T-helper 1 cell treated with Interleukin-12 subunit alpha and Interleukin-12 subunit beta and Interleukin-4 antibody, amounts not matched to agents 30 ng/mL and 1 ng/mL, for 36 hours (primary cell): ENCODE results near the gene NAA15. TPM values are rescaled to one million over a fixed set of nuclear protein-coding genes. Genes with fewer than 3 reads are reported as not detected.
"Not testable (repeated sequence)": the region's sequence is repeated elsewhere in the genome, so short reads cannot be mapped to it uniquely, and the experiment has no call there.

Experiments
- intact Hi-C: fragments of 100-400 bp; cut with micrococcal nuclease; formaldehyde crosslinking; loops from one replicate; pipeline ENCODE4 v1.15.1; 2024
- total RNA-seq: library from RNA; stranded (reverse); gene quantifications from 2 replicates; pipeline ENCODE4 v1.2.3, GENCODE V29; 2022

Gene NAA15
- total RNA-seq, 1 donor from 2014 or later: 71.5 TPM

DNA sequence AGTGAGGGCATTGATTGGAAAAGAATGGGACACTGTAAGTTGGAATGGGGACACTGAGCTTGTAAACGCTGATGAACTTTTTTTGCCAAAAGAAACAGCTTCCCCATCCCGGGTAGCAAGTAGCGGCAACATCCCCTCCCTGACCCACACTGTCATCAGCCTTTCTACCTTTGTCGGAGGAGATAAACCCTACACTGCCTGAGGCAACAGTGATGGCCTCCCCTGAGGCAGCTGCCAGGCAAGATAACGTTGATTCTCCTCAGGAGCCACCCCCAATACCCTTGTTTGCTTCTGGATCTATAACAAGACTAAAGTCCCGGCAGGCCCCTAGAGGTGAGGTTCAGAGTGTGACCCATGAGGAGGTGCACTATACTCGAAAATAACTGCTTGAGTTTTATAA is 142.4 kb downstream of the NAA15 start:
- intact Hi-C loops: no loop called here

DNA sequence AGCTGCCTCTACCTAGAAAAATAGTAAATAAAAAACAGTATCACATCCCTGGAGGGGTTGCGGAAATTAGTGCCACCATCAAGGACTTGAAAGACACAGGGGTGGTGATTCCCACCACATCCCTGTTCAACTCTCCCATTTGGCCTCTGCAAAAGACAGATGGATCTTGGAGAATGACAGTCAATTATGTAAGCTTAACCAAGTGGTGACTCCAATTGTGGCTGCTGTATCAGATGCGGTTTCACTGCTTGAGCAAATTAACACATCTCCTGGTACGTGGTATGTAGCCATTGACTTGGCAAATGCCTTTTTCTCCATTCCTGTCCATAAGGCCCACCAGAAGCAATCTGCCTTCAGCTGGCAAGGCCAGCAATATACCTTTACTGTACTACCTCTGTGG is 143.6 kb downstream of the NAA15 start:
- intact Hi-C loops: not testable (repeated sequence)

DNA sequence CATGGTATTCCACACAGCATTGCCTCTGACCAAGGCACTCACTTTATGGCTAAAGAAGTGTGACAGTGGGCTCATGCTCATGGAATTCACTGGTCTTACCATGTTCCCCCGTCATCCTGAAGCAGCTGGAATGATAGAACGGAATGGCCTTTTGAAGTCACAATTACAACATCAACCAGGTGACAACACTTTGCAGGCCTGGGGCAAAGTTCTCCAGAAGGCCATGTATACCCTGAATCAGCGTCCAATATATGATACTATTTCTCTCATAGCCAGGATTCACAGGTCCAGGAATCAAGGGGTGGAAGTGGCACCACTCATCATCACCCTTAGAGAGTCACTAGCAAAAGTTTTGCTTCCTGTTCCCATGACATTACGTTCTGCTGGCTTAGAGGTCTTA is 145.8 kb downstream of the NAA15 start:
- intact Hi-C loops: not testable (repeated sequence)

DNA sequence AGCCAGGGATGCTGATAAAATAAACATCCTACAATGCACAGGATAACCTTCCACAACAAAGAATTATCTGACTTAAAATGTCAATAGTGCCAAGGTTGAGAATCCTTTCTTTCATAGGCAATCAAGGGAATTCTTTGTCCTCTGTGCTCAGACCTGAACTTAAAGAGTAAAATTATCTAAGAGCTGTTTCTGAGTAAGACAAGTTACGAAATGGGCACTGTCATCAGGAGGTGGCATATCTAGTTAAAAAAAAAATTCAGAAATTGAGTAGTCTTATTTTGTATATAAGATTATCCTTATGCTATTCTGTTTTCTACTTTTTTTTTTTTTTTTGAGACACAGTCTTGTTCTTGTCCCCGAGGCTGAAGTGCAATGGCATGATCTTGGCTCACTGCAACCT is 149.3 kb downstream of the NAA15 start:
- intact Hi-C loops: loop anchor here (5.0 to 10.0 kb wide), 3 partner anchors 223 to 1772 kb away; partner anchors contain the start of gene ZNF330

DNA sequence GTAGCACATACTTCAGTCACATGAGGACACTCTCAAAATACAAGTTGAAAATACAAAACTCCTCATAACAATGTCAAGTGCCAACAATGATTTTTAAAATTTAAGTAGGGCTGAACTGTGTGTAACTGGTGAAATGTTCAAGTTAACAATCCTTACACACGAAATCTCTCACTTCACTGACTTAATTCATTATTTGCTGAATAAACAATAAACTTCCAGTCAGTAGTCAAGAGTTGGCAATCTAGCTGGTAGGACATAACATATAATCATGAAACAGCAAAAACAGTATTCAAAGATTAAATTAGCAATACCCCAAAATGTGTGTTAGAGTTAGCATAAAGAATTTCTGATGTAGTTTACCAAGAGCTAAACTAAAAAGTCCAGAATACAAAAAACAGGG is 150.7 kb downstream of the NAA15 start:
- intact Hi-C loops: loop anchor here (2.0 to 10.0 kb wide), 4 partner anchors 205 to 1770 kb away; partner anchors contain the start of gene ZNF330

DNA sequence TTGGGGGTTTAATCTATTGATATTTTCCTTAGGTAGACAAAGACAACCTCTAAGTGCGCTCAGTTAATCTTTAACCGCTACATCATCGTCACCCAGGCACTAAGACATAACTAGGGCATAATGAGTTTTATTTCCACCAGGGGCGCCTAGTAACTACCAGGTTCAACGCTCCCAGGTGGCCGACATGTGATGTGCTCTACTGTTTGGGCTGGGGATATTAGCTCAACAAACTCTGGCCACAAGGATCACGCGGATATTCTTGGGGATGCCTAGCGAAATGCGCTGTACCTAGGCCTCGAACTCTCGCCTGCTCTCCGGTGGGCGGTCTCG is 151.7 kb downstream of the NAA15 start:
- intact Hi-C loops: loop anchor here (1.0 to 10.0 kb wide), 17 partner anchors 37 to 1769 kb away; partner anchors contain the start of genes ELF2, NAA15, NOCT and SCOC

DNA sequence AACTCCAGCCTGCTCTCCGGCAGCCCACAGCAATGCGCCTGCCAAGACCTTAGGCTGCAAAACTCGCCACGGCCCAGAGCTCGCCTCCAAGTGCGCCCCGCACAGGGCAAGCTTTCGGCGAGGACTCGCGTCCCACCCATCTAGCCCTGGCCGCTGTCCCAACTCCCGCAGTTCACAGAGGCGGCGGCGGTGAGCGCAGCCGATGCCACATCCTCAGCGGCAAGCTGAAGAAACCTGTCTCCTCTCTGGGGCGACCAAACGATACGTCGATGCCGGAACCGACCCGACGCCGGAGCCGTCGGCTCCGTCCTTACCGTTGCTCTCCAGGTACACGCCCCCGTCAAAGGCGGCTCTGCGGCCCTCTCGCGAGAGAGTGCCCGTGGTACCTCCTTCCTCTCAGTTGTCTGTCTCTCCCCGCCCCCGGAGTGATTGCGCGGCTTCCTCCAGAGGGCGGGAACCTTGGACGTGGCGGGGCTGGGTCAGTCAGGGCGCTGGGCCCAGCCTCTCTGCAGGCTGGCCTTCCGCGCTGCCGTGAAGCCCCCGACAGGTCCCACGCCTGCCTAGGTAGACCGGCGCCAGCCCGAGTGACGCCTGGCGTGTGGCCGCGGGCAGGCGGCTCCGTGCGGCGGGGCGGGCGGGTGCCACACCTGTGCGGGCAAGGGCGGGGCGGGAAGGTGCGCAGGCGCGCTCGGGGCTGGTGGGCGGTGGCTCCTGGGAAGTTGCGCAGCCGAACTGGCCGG is 152.2 kb downstream of the NAA15 start:
- intact Hi-C loops: loop anchor here (1.0 to 10.0 kb wide), 19 partner anchors 37 to 1769 kb away; partner anchors contain the start of genes ELF2, MAML3, NAA15 and NOCT

DNA sequence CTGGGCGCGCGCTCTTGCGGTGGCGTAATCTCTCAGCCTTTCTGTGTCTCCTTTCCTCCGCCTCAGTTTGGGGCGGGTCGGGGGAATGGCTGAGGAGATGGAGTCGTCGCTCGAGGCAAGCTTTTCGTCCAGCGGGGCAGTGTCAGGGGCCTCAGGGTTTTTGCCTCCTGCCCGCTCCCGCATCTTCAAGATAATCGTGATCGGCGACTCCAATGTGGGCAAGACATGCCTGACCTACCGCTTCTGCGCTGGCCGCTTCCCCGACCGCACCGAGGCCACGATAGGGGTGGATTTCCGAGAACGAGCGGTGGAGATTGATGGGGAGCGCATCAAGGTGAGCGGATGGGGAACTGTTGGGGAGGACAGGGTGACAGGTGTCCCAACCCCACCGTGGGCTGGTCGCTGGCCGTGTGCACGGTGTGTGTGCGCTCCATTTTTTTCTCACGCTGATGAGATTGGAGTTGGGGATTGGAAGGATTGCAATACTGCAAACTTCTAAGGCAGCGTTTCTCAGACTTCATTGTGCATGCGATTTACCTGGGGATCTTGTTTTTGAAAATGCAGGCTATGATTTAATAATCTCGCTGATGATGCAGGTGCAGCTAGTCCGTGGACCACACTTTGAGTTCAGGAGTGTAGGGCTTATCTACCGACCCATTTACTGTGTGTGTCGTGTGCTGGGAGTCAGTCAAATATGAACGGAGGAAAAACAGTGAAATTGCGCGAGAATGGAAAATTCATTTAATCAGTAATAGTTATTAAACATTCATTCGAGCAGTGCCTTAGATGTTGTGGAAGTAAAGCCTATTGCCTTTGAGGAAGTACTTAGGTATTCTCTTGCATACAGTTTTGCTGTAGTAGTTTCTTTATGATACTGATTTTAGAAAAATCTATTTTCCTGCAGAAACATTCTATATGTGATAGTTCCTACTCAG is 153.1 kb downstream of the NAA15 start, which contains the start of gene RAB33B:
Gene RAB33B, plus strand, starts transcription at position 11 of the 935 bp plus-strand sequence. Its CDS starts 75 bp downstream, at position 86.
- intact Hi-C loops: loop anchor here (1.0 to 10.0 kb wide), 5 partner anchors 227 to 1768 kb away; partner anchors contain the start of genes MAML3 and ZNF330

DNA sequence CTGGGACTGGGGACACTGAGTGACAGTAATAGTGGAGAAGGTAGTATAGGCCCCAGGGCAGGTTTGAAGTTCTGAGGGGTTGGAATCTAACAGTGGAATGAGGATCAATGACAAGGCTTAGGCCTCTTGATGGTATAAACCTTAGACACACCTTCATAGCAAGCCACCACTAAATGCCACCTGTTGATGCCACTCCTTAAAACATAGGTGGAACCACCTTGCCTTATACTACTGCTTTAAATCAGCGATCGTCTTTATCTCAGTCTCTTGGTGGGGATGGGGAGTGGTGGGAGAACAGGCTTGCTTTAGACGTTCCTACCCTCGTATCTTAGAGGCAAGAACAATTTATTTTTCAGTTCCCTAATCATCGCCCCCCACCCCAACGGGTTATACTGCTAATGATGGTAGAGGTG is 153.8 kb downstream of the NAA15 start:
- intact Hi-C loops: loop anchor here (10.0 kb wide), 1 partner anchor 640 kb away; no protein-coding TSS in a partner anchor

DNA sequence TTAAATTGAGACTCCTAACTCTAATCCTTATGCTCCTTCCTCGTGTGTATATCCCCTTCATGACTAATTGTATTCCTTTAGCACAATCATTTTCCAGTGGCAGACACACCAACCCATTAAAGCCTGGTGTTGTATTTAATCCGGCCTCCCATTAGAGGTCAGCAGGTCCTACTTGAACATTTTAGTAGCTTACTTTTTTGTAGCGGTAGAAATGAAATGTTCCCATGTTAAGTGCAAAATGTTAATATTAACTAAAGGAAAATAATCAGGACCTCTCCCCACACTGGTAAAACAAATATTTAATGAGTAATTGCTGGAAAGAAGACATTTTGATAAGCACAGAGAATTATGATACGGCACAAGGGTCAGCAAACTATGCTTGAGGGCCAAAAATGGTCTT is 156.0 kb downstream of the NAA15 start:
- intact Hi-C loops: loop anchor here (10.0 kb wide), 1 partner anchor 637 kb away; no protein-coding TSS in a partner anchor

DNA sequence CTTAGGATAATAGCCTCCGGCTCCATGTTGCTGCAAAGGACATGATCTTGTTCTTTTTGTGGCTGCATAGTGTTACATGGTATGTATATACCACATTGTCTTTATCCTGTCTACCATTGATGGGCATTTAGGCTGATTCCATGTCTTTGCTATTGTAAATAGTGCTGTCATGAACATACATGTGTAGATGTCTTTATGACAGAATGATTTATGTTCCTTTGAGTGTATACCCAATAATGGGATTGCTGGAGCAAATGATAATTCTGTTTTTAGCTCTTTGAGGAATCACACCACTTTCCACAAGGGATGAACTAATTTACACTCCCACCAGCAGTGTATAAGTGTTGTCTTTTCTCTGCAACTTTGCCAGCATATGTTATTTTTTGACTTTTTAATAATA is 157.2 kb downstream of the NAA15 start:
- intact Hi-C loops: loop anchor here (10.0 kb wide), 1 partner anchor 636 kb away; no protein-coding TSS in a partner anchor

DNA sequence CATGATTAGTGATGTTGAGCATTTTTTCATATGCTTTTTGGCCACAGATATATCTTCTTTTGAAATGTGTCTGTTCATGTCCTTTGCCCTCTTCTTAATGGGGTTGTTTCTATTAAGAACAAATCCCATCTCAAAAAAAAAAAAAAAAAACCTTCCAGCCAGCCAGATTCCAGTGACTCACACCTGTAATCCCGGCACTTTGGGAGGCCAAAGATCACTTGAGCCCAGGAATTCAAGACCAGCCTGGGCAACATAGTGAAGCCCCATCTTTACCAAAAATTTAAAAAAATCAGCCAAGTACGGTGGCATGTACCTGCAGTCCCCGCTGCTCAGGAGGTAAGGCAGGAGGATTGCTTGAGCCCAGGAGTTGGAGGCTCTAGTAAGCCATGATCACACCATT is 157.7 kb downstream of the NAA15 start:
- intact Hi-C loops: loop anchor here (10.0 kb wide), 1 partner anchor 636 kb away; no protein-coding TSS in a partner anchor

DNA sequence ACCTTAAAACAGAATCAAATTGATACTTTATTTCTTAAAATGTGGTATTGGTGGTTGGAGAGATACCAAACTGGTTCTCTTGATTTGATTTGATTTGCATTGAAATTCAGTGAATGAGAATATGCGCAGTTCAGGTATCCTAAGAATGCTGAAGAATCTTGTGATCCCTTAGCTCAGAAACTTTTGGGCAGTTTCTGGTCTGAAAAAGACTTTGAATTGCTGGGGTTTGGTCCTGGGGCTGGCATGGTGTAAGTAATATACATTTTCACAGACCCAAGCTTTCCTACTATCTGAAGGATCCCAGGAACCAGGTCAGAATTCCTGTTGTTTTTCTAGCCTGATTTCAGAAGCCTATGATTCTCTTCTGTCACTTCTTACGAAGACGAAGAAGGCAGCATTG is 159.3 kb downstream of the NAA15 start:
- intact Hi-C loops: no loop called here

DNA sequence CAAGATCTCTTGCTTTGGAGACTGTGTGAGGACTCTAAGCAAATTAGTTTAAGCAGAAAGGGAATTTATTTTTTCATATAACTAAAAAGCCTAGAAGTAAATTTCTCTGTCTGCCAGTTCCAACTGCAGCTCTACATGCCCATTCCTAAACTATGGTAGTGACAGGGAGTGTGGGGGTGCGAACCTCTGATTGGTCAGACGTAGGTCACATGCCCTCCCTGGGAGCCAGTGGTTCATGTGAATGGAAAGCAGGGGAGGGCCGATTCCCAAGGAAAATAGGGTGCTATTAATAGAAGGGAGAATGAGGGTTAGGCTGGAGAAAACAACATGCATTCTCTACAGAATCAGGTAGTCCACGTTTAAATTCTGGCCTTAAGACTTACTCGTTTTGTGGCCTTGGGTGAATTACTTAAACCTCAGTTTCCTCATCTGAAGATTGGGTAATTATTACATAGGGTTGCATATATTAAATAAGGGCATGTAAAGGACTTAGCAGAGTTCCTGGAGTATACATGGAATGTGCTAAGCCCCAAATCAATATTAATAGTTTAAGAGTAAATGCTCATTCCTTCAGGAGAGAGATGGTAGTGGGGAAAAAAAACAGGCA is 159.8 kb downstream of the NAA15 start:
- intact Hi-C loops: no loop called here

DNA sequence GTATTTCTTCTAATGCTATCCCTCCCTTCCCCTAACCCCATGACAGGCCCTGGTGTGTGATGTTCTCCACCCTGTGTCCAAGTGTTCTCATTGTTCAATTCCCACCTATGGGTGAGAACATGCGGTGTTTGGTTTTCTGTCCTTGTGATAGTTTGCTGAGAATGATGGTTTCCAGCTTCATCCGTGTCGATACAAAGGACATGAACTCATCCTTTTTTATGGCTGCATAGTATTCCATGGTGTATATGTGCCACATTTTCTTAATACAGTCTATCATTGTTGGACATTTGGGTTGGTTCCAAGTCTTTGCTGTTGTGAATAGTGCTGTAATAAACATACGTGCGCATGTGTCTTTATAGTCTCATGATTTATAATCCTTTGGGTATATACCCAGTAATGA is 163.2 kb downstream of the NAA15 start:
- intact Hi-C loops: not testable (repeated sequence)

DNA sequence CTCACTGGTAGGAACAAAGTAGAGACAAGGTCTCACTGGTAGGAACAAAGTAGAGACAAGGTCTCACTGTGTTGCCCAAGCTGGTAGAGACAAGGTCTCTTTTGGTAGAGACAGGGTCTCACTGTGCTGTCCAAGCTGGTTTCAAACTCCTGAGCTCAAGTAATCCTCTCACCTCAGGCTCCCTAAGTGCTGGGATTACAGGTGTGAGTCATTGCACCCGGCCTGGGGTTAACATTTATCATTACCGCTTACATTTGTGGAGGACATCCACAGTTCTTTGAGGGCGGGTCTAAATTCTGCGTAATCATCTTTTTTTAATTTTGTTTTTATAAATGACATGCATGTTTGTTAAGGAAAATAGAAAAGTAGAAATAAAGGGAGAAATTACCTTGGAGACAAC is 164.6 kb downstream of the NAA15 start:
- intact Hi-C loops: no loop called here

DNA sequence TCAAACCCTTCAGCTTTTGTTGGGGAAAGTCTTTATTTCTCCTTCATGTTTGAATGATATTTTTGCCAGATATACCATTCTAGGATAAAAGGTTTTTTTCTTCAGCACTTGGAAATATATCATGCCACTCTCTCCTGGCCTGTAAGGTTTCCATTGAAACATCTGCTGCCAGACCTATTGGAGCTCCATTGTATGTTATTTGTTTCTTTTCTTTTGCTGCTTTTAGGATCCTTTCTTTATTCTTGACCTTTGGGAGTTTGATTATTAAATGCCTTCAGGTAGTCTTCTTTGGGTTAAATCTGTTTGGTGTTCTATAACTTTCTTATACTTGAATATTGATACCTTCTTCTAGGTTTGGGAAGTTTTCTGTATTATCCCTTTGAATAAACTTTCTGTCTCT is 167.5 kb downstream of the NAA15 start:
- intact Hi-C loops: not testable (repeated sequence)

DNA sequence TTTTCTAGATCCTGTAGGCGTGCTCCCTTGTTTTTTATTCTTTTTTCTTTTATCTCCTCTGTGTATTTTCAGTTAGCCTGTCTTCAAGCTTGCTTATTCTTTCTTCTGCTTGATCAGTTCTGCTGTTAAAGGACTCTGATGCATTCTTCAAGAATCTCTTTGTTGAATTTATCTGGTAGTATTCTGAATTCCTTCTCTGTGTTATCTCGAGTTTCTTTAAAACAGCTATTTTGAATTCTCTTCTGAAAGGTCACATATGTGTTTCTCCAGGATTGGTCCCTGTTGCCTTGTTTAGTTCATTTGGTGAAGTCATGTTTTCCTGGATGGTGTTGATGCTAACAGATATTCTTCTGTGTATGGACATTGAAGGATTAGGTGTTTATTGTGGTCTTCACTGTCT is 167.9 kb downstream of the NAA15 start:
- intact Hi-C loops: no loop called here
